Stimulated activated naive B cell treated with anti-CD40 and anti-IgM and Interleukin-4, amounts not matched to agents 10 μg/mL and 1 μg/mL and 100 μg/mL, for 72 hours (primary cell): Measurements from ENCODE around the gene PTPRN2.

ENCODE experiments used
- ATAC-seq, 2 donors: fragments of 150-1000 bp; cut with Tn5 transposase; replicated peaks; 2 replicates each; pipeline ENCODE4 v1.10.0; 2021; ENCODE audit warnings: moderate library complexity in 1 of 2
- DNase-seq: peaks from one replicate; pipeline ENCODE4 v3.0.0; 2021
- H3K27ac Mint-ChIP-seq: one replicate; pipeline ENCODE4 v1.8.0; 2022; ENCODE audit warnings: mild to moderate bottlenecking, mixed read lengths
- H3K27me3 Mint-ChIP-seq, 2 donors: one replicate each; pipeline ENCODE4 v1.8.0; 2022; ENCODE audit warnings: mixed read lengths in 2 of 2
- H3K36me3 Mint-ChIP-seq, 2 donors: one replicate each; pipeline ENCODE4 v1.8.0; 2022; ENCODE audit warnings: mixed read lengths in 2 of 2, mild to moderate bottlenecking in 1 of 2
- H3K4me1 Mint-ChIP-seq, 2 donors: one replicate each; pipeline ENCODE4 v1.8.0; 2022; ENCODE audit warnings: mixed read lengths in 2 of 2, mild to moderate bottlenecking in 1 of 2
- H3K4me3 Mint-ChIP-seq, 2 donors: one replicate each; pipeline ENCODE4 v1.8.0; 2022; ENCODE audit warnings: mild to moderate bottlenecking in 2 of 2, mixed read lengths in 2 of 2, moderate library complexity in 1 of 2
- H3K9me3 Mint-ChIP-seq, 2 donors: one replicate each; pipeline ENCODE4 v1.8.0; 2022; ENCODE audit warnings: mixed read lengths in 2 of 2, mild to moderate bottlenecking in 1 of 2

PTPRN2 gene

GRCh38 chr7:157805713-157806112 is 781.9 kb downstream of the PTPRN2 start:
- no peaks in the 10 kb centered on the region for H3K4me1 Mint-ChIP-seq
- H3K9me3 Mint-ChIP-seq, result peaks cover 3 to 14% of the 10 kb centered on the region in 2 donors
- no peak for ATAC-seq
- H3K27ac Mint-ChIP-seq, result no peak overlapping the region
- no peaks in the 10 kb centered on the region for H3K36me3 Mint-ChIP-seq
- no peak overlapping the region for H3K4me3 Mint-ChIP-seq
- no peaks in the 10 kb centered on the region for H3K27me3 Mint-ChIP-seq
- DNase-seq, result no peak

- Mint-ChIP-seq H3K27ac (no peak overlapping the region), H3K36me3 (no peaks in the 10 kb centered on the region)
- ATAC-seq, result no peak
These were observed 783.7 kb downstream of the PTPRN2 start for GRCh38 chr7:157803906-157804305.

GRCh38 chr7:157801971-157802675 is 785.5 kb downstream of the PTPRN2 start:
- H3K9me3 Mint-ChIP-seq, result peaks cover 0 to 10% of the 10 kb centered on the region in 2 donors
- H3K4me3 Mint-ChIP-seq, result no peak overlapping the region
- no peaks in the 10 kb centered on the region for H3K27me3 Mint-ChIP-seq
- ATAC-seq (no peak), DNase-seq (no peak)
- H3K4me1 Mint-ChIP-seq, result no peaks in the 10 kb centered on the region
- H3K36me3 Mint-ChIP-seq, result no peaks in the 10 kb centered on the region
- H3K27ac Mint-ChIP-seq, result no peak overlapping the region

More at GRCh38 chr7:157803906-157804305, 783.7 kb downstream of the PTPRN2 start:
- DNase-seq, result no peak
- H3K27me3 Mint-ChIP-seq, result no peaks in the 10 kb centered on the region
- no peaks in the 10 kb centered on the region for H3K4me1 Mint-ChIP-seq
- no peak overlapping the region for H3K4me3 Mint-ChIP-seq
- H3K9me3 Mint-ChIP-seq, result peaks cover 3 to 14% of the 10 kb centered on the region in 2 donors

GRCh38 chr7:157801113-157801512 is 786.5 kb downstream of the PTPRN2 start:
- Mint-ChIP-seq H3K36me3 (no peaks in the 10 kb centered on the region), H3K27ac (no peak overlapping the region), H3K9me3 (peaks cover 0 to 10% of the 10 kb centered on the region in 2 donors), H3K4me1 (no peaks in the 10 kb centered on the region), H3K4me3 (no peak overlapping the region), H3K27me3 (no peaks in the 10 kb centered on the region)
- ATAC-seq (no peak), DNase-seq (no peak)

- no peak overlapping the region for H3K27ac Mint-ChIP-seq
These were observed 787.3 kb downstream of the PTPRN2 start for GRCh38 chr7:157800281-157800680.

GRCh38 chr7:157799076-157799685 is 788.4 kb downstream of the PTPRN2 start:
- DNase-seq, result no peak
- Mint-ChIP-seq H3K27me3 (peaks cover 0 to 1% of the 10 kb centered on the region in 2 donors), H3K27ac (no peak overlapping the region), H3K4me1 (no peaks in the 10 kb centered on the region), H3K9me3 (peaks cover 0 to 11% of the 10 kb centered on the region in 2 donors), H3K4me3 (no peak overlapping the region), H3K36me3 (no peaks in the 10 kb centered on the region)
- no peak for ATAC-seq

More at GRCh38 chr7:157800281-157800680, 787.3 kb downstream of the PTPRN2 start:
- Mint-ChIP-seq H3K4me3 (no peak overlapping the region), H3K27me3 (no peaks in the 10 kb centered on the region), H3K9me3 (peaks cover 0 to 10% of the 10 kb centered on the region in 2 donors), H3K36me3 (no peaks in the 10 kb centered on the region), H3K4me1 (no peaks in the 10 kb centered on the region)
- ATAC-seq, result no peak
- no peak for DNase-seq

GRCh38 chr7:157797361-157797760 is 790.3 kb downstream of the PTPRN2 start:
- Mint-ChIP-seq H3K4me1 (no peaks in the 10 kb centered on the region), H3K9me3 (peaks cover 0 to 7% of the 10 kb centered on the region in 2 donors), H3K27ac (no peak overlapping the region), H3K36me3 (no peaks in the 10 kb centered on the region), H3K4me3 (no peak overlapping the region), H3K27me3 (peaks cover 0 to 3% of the 10 kb centered on the region in 2 donors)
- DNase-seq (no peak), ATAC-seq (no peak)

GRCh38 chr7:157796846-157797245 is 790.8 kb downstream of the PTPRN2 start:
- no peak for DNase-seq
- peaks cover 0 to 3% of the 10 kb centered on the region in 2 donors for H3K27me3 Mint-ChIP-seq
- H3K9me3 Mint-ChIP-seq, result peaks cover 0 to 3% of the 10 kb centered on the region in 2 donors
- no peaks in the 10 kb centered on the region for H3K4me1 Mint-ChIP-seq
- no peak overlapping the region for H3K27ac Mint-ChIP-seq
- no peak overlapping the region for H3K4me3 Mint-ChIP-seq
- no peaks in the 10 kb centered on the region for H3K36me3 Mint-ChIP-seq
- no peak for ATAC-seq

GRCh38 chr7:157795643-157796042 is 792.0 kb downstream of the PTPRN2 start:
- Mint-ChIP-seq H3K4me1 (no peaks in the 10 kb centered on the region), H3K4me3 (no peak overlapping the region), H3K27ac (no peak overlapping the region), H3K27me3 (peaks cover 0 to 3% of the 10 kb centered on the region in 2 donors), H3K36me3 (no peaks in the 10 kb centered on the region), H3K9me3 (peaks cover 0 to 3% of the 10 kb centered on the region in 2 donors)
- ATAC-seq (no peak), DNase-seq (no peak)

GRCh38 chr7:157795199-157795598 is 792.4 kb downstream of the PTPRN2 start:
- peaks cover 0 to 3% of the 10 kb centered on the region in 2 donors for H3K27me3 Mint-ChIP-seq
- ATAC-seq, result no peak
- no peak for DNase-seq
- no peak overlapping the region for H3K4me3 Mint-ChIP-seq
- no peaks in the 10 kb centered on the region for H3K36me3 Mint-ChIP-seq
- peaks cover 0 to 3% of the 10 kb centered on the region in 2 donors for H3K9me3 Mint-ChIP-seq
- H3K27ac Mint-ChIP-seq, result peak overlapping the region; percentile 57
- no peaks in the 10 kb centered on the region for H3K4me1 Mint-ChIP-seq

GRCh38 chr7:157794746-157795065 is 792.9 kb downstream of the PTPRN2 start:
- no peak overlapping the region for H3K4me3 Mint-ChIP-seq
- ATAC-seq, result no peak
- H3K36me3 Mint-ChIP-seq, result no peaks in the 10 kb centered on the region
- no peaks in the 10 kb centered on the region for H3K4me1 Mint-ChIP-seq
- H3K9me3 Mint-ChIP-seq, result peaks cover under 1 to 5% of the 10 kb centered on the region in 2 donors
- peaks cover 0 to 3% of the 10 kb centered on the region in 2 donors for H3K27me3 Mint-ChIP-seq
- DNase-seq, result no peak
- H3K27ac Mint-ChIP-seq, result no peak overlapping the region

- no peak for ATAC-seq
- Mint-ChIP-seq H3K27me3 (peaks cover 0 to 3% of the 10 kb centered on the region in 2 donors), H3K36me3 (no peaks in the 10 kb centered on the region), H3K4me1 (no peaks in the 10 kb centered on the region), H3K27ac (no peak overlapping the region), H3K9me3 (peaks cover 2 to 9% of the 10 kb centered on the region in 2 donors), H3K4me3 (no peak overlapping the region)
- DNase-seq, result no peak
These were observed 793.5 kb downstream of the PTPRN2 start for GRCh38 chr7:157793973-157794745.

- Mint-ChIP-seq H3K4me3 (no peak overlapping the region), H3K27ac (no peak overlapping the region), H3K9me3 (peaks cover 2 to 9% of the 10 kb centered on the region in 2 donors), H3K36me3 (no peaks in the 10 kb centered on the region), H3K4me1 (no peaks in the 10 kb centered on the region), H3K27me3 (peaks cover 0 to 3% of the 10 kb centered on the region in 2 donors)
- no peak for ATAC-seq
- DNase-seq, result no peak
These were observed 794.6 kb downstream of the PTPRN2 start for GRCh38 chr7:157793087-157793353.

GRCh38 chr7:157792241-157793086 is 795.2 kb downstream of the PTPRN2 start:
- Mint-ChIP-seq H3K27me3 (peaks cover 0 to 3% of the 10 kb centered on the region in 2 donors), H3K36me3 (no peaks in the 10 kb centered on the region), H3K27ac (no peak overlapping the region), H3K9me3 (peaks cover 2 to 9% of the 10 kb centered on the region in 2 donors), H3K4me3 (no peak overlapping the region), H3K4me1 (no peaks in the 10 kb centered on the region)
- ATAC-seq, result no peak
- DNase-seq, result no peak
